ENCODE results near the gene SENP2. TPM values are rescaled to one million over a fixed set of nuclear protein-coding genes. Genes with fewer than 3 reads are reported as not detected.

The SENP2 gene
- total and polyA plus RNA-seq, 2 of the 13 experiments (the other 11 are each of a cell fraction or from before 2014, with no cell fraction given): 7.7 to 46.2 TPM

DNA sequence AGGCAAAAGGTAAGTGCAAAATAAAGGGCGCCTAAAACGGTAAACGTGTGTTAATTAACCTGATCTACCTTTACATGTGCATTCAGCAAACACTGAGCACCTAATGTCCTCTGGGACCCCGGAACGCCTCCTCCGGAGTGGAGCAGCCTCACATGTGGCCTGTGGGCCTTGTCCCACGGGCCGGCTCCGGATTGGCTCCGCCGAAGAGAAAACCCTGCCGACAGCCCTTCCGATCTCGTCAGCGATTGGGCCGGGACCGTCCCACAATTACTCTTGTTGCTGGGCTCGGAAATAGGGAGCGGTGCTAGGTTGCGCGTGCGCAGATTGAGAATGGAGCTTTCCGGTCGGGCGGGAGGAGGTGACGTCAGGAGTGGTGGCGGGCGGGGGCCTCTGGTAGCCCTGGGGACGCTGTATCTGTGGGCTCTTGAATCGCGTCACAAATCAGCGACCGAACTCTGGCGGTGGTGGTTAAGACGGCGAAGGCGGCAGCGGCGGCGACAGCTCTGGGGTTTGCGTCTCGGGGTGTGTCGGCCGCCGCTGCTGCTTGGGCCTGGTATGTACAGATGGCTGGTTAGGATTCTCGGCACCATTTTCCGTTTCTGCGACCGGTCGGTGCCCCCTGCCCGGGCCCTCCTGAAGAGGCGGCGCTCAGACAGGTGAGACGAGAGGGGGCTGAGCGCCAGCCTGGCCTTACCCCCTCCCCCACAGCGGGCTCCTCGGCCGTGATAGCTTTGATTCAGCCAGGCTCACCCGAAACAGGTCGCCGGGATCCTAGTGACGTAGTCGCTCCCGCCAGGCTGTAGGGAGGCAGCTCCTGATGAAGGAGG, at the start of gene SENP2 (continued):
- no peak for TF ChIP-seq ZNF20 (CRISPR knock-in tag; IDR thresholded peaks at IDR 0.05)
- TF ChIP-seq ZNF251 (CRISPR knock-in tag; IDR thresholded peaks at IDR 0.05): no peak
- TF ChIP-seq RARA (CRISPR knock-in tag; IDR thresholded peaks at IDR 0.05): no peak
- TF ChIP-seq ZNF784 (CRISPR knock-in tag; IDR thresholded peaks at IDR 0.05; ENCODE audit: borderline replicate concordance): no peak
- no peak for TF ChIP-seq CBX2 (IDR thresholded peaks at IDR 0.05; ENCODE audit: low read depth, low read length)
- no peak for TF ChIP-seq CBX2 (CRISPR knock-in tag; IDR thresholded peaks at IDR 0.05; ENCODE audit: low read depth)
- TF ChIP-seq, protein P1, sequence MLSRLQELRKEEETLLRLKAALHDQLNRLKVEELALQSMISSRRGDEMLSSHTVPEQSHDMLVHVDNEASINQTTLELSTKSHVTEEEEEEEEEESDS (CRISPR knock-in tag; IDR thresholded peaks at IDR 0.05; ENCODE audit: borderline replicate concordance): no peak
- TF ChIP-seq ZNF484 (CRISPR knock-in tag; IDR thresholded peaks at IDR 0.05; ENCODE audit: borderline replicate concordance, low read depth): no peak
- TF ChIP-seq PLRG1 (conservative IDR thresholded peaks at IDR 0.05): no peak
- TF ChIP-seq PHB2 (IDR thresholded peaks at IDR 0.05; ENCODE audit: partially characterized antibody): no peak
- 0 out of 2 replicates have a peak, but pooled peaks have one; percentile 36 for TF ChIP-seq ZNF451 (CRISPR knock-in tag; IDR thresholded peaks at IDR 0.05)
- TF ChIP-seq TERF1 (CRISPR knock-in tag; IDR thresholded peaks at IDR 0.05): no peak
- no peak for TF ChIP-seq ZNF253 (CRISPR knock-in tag; IDR thresholded peaks at IDR 0.05; ENCODE audit: borderline replicate concordance)
- no peak for TF ChIP-seq KIAA2018 (CRISPR knock-in tag; IDR thresholded peaks at IDR 0.05; ENCODE audit: borderline replicate concordance)
- TF ChIP-seq ZNF530 (CRISPR knock-in tag; IDR thresholded peaks at IDR 0.05; ENCODE audit: low read depth): no peak
- no peak; the same call in 1 of the 2 replicates for TF ChIP-seq ZFP82 (CRISPR knock-in tag; IDR thresholded peaks at IDR 0.05; ENCODE audit: borderline replicate concordance)
- peak; percentile 75 for TF ChIP-seq ELF1 (CRISPR knock-in tag; IDR thresholded peaks at IDR 0.05)
- 0 out of 2 replicates have a peak, but pooled peaks have one; percentile 6 for TF ChIP-seq HNF4A (CRISPR knock-in tag; IDR thresholded peaks at IDR 0.05)

Data from HepG2 (cell line).